PC-9 (cell line): ENCODE data around the gene CYP27C1. TPM values are rescaled to one million over a fixed set of nuclear protein-coding genes. Genes with fewer than 3 reads are reported as not detected.
"Not testable (repeated sequence)": the region's sequence is repeated elsewhere in the genome, so short reads cannot be mapped to it uniquely, and the experiment has no call there.

Experiments used
- BruUV-seq: library from RNA; stranded (reverse); fragments of 400-500 nt; replicated peaks from 2 replicates; lab custom pipeline; 2021; lab: Mats Ljungman, UMichigan
- CTCF ChIA-PET: fragments of 300-600 bp; sonication (Branson Sonifier 250); formaldehyde crosslinking; loops from one replicate; lab custom pipeline; 2022; ENCODE audit warnings: antibody characterized with exemption; lab: Charles Lee
- POLR2A ChIA-PET: fragments of 300-600 bp; sonication (Branson Sonifier 250); formaldehyde crosslinking; loops from one replicate; lab custom pipeline; 2022; ENCODE audit warnings: antibody characterized with exemption; ENCODE audit not compliant: unreplicated experiment; lab: Charles Lee
- DNase-seq, 2 experiments: peaks; one replicate each; pipeline versions ENCODE4 v3.0.0 to v3.0.0-alpha.2; 2015 to 2022; ENCODE audit warnings: mixed read lengths in 1 of 2
- H2AFZ ChIP-seq: fragments of 200-600 bp; sonication (generic); 2 replicates; pipeline ENCODE4 v1.8.1; 2017; ENCODE audit warnings: antibody characterized with exemption
- H3F3A ChIP-seq: fragments of 200-600 bp; sonication (generic); 2 replicates; pipeline ENCODE4 v1.8.1; 2017; ENCODE audit warnings: antibody characterized with exemption, mild to moderate bottlenecking, low read depth; ENCODE audit not compliant: insufficient read depth
- H3K27ac ChIP-seq: fragments of 200-600 bp; sonication (generic); 2 replicates; pipeline ENCODE4 v1.6.1; 2016; ENCODE audit warnings: mixed run types
- H3K27me3 ChIP-seq: fragments of 200-600 bp; sonication (generic); 2 replicates; pipeline ENCODE4 v1.6.1; 2016; ENCODE audit warnings: low read depth, mixed run types; ENCODE audit not compliant: insufficient read depth
- H3K36me3 ChIP-seq: fragments of 200-600 bp; sonication (generic); 2 replicates; pipeline ENCODE4 v1.6.1; 2016; ENCODE audit warnings: low read depth, mixed run types
- H3K4me1 ChIP-seq: fragments of 200-600 bp; sonication (generic); replicated peaks from 2 replicates; pipeline ENCODE4 v1.6.1; 2016; ENCODE audit warnings: mixed run types; ENCODE audit not compliant: insufficient read depth
- H3K4me2 ChIP-seq: fragments of 200-600 bp; sonication (generic); 2 replicates; pipeline ENCODE4 v1.6.1; 2017; ENCODE audit warnings: mixed run types
- H3K4me3 ChIP-seq: fragments of 200-600 bp; sonication (generic); 2 replicates; pipeline ENCODE4 v1.6.1; 2016; ENCODE audit warnings: mixed run types
- H3K79me2 ChIP-seq: fragments of 200-600 bp; sonication (generic); 2 replicates; pipeline ENCODE4 v1.6.1; 2017; ENCODE audit warnings: low read depth, mixed run types
- H3K9me2 ChIP-seq: fragments of 200-600 bp; sonication (generic); 2 replicates; pipeline ENCODE4 v1.8.1; 2017; ENCODE audit warnings: mild to moderate bottlenecking; ENCODE audit not compliant: insufficient read depth
- H3K9me3 ChIP-seq: fragments of 200-600 bp; sonication (generic); 2 replicates; pipeline ENCODE4 v1.8.1; 2016; ENCODE audit warnings: low read depth; ENCODE audit not compliant: insufficient read depth
- H4K20me1 ChIP-seq: fragments of 200-600 bp; sonication (generic); 2 replicates; pipeline ENCODE4 v1.8.1; 2017; ENCODE audit not compliant: insufficient read depth
- CTCF ChIP-seq: fragments of 200-600 bp; sonication (generic); conservative IDR thresholded peaks from 2 replicates; pipeline ENCODE4 v1.6.1; 2017; ENCODE audit warnings: mixed run types, antibody characterized with exemption, mild to moderate bottlenecking, moderate library complexity
- EZH2 ChIP-seq: fragments of 200-600 bp; sonication (generic); IDR thresholded peaks from 2 replicates; pipeline ENCODE4 v1.8.0; 2017; ENCODE audit warnings: antibody characterized with exemption, low read depth
- intact Hi-C: fragments of 100-400 bp; cut with micrococcal nuclease; formaldehyde crosslinking; loops from one replicate; pipeline ENCODE4 v1.10.0; 2022; ENCODE audit not compliant: unreplicated experiment
- total RNA-seq: library from RNA; stranded (reverse); gene quantifications from 2 replicates; pipeline ENCODE4 v1.2.3, GENCODE V29; 2021

Gene CYP27C1
- total RNA-seq, 1 experiment from 2014 or later, result 0.94 TPM

- CTCF ChIA-PET, result no interaction called here
- intact Hi-C loops, result loop anchor here (5.0 kb wide), 2 partner anchors 183 to 473 kb away; partner anchors contain the start of gene SFT2D3
- Histone ChIP-seq H3K27ac (no peak overlapping the region), H3K9me3 (peaks cover 3% of the 10 kb centered on the region; the same call in 1 of the 2 replicates), H2AFZ (no peak overlapping the region), H3K36me3 (no peaks in the 10 kb centered on the region), H3K4me1 (peaks cover 35% of the 10 kb centered on the region), H3K4me2 (no peak overlapping the region), H3K79me2 (no peaks in the 10 kb centered on the region), H3K9me2 (no peaks in the 10 kb centered on the region), H3K4me3 (no peak overlapping the region), H4K20me1 (no peaks in the 10 kb centered on the region), H3K27me3 (no peaks in the 10 kb centered on the region), H3F3A (peaks cover 25% of the 10 kb centered on the region)
- DNase-seq, result no peak
- no peak for TF ChIP-seq CTCF
- POLR2A ChIA-PET, result no interaction called here
- no TSS peak for BruUV-seq
These were observed 9.5 kb upstream of the CYP27C1 start for GRCh38 chr2:127229555-127229954.

GRCh38 chr2:127228102-127228501 lies 8.0 kb upstream of the CYP27C1 start:
- DNase-seq, result no peak
- no peak overlapping the region for H2AFZ ChIP-seq
- no peaks in the 10 kb centered on the region for H3K36me3 ChIP-seq
- BruUV-seq, result no TSS peak
- H3K4me1 ChIP-seq, result peaks cover 46% of the 10 kb centered on the region
- H3K9me3 ChIP-seq, result peaks cover 2% of the 10 kb centered on the region; the same call in 1 of the 2 replicates
- TF ChIP-seq CTCF, result no peak
- TF ChIP-seq EZH2, result no peak
- no peaks in the 10 kb centered on the region for H3K27me3 ChIP-seq
- H3K27ac ChIP-seq, result peak overlapping the region; percentile 88
- ChIA-PET POLR2A (no interaction called here), CTCF (no interaction called here)
- no peaks in the 10 kb centered on the region for H4K20me1 ChIP-seq
- intact Hi-C loops, result loop anchor here (5.0 kb wide), 2 partner anchors 184 to 474 kb away; partner anchors contain the start of gene SFT2D3
- no peak overlapping the region for H3K4me3 ChIP-seq
- H3K9me2 ChIP-seq, result no peaks in the 10 kb centered on the region
- H3K4me2 ChIP-seq, result no peak overlapping the region
- peaks cover 32% of the 10 kb centered on the region for H3F3A ChIP-seq
- no peaks in the 10 kb centered on the region for H3K79me2 ChIP-seq

- BruUV-seq, H3K9me3 ChIP-seq, H3K36me3 ChIP-seq, H3K9me2 ChIP-seq, CTCF ChIA-PET, H3K4me3 ChIP-seq, H4K20me1 ChIP-seq, H3K27me3 ChIP-seq, H3K79me2 ChIP-seq, H2AFZ ChIP-seq, POLR2A ChIA-PET: not testable (repeated sequence)
- peaks cover 48% of the 10 kb centered on the region for H3K4me1 ChIP-seq
- H3F3A ChIP-seq, result peaks cover 34% of the 10 kb centered on the region
- DNase-seq, result peak in 1 of 2 experiments; percentile 31
- intact Hi-C loops, result loop anchor here (2.0 to 5.0 kb wide), 3 partner anchors 68 to 475 kb away; partner anchors contain the start of genes ERCC3 and SFT2D3
- H3K4me2 ChIP-seq, result peak overlapping the region; percentile 43
- H3K27ac ChIP-seq, result peak overlapping the region; percentile 88
These were observed 7.2 kb upstream of the CYP27C1 start for GRCh38 chr2:127227264-127227660.
